ENCODE data around the gene TGM3.

The TGM3 gene

GRCh38 chr20:2340823-2341222 lies 45.0 kb downstream of the TGM3 start:
- DNase-seq, result no peak

DNA sequence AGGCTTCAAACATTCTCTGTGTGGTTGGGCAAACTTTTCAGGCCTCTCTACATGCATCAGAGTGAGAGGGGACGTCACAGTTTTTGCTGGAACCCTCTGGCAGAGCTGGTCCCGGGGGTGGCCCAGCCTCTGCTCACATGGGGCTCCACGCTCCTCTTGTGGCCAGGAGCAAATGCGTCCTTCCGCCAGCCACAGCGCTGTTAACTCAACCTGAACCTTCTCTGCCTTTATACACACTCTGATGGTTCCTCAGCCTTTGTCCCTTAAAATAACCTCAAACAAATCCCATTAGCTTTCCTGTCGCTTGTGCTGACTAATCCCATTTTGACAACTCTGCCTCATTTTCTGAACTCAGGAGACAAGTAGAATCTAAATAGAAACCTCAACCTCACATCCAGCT lies 45.5 kb downstream of the TGM3 start:
- DNase-seq, result no peak

- no peak for DNase-seq
Observed at GRCh38 chr20:2342243-2342642, 46.4 kb downstream of the TGM3 start.

- DNase-seq, result no peak
Observed at GRCh38 chr20:2346188-2346587, 50.4 kb downstream of the TGM3 start.

DNA sequence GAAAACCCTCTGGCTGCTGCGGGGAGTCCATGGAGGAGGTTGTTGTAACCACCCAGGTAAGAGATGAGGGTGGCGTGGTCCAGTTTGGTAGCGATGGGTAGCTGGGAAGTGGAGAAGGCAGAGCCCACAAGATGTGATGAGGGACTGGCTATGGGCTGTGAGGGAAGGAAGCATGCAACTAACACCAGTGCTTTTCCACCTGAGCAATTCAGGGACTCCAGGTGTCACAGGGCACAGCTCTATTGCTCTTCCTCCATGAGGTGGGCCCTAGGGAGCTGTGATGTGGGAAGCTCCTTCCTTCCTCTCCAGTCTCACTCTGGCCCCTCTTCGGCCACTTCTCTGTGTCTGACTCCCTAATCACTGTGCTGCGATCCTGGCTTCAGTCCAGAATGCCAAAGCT lies 52.5 kb downstream of the TGM3 start:
- no peak for DNase-seq

GRCh38 chr20:2349801-2350200 lies 54.0 kb downstream of the TGM3 start:
- no peak for DNase-seq

DNA sequence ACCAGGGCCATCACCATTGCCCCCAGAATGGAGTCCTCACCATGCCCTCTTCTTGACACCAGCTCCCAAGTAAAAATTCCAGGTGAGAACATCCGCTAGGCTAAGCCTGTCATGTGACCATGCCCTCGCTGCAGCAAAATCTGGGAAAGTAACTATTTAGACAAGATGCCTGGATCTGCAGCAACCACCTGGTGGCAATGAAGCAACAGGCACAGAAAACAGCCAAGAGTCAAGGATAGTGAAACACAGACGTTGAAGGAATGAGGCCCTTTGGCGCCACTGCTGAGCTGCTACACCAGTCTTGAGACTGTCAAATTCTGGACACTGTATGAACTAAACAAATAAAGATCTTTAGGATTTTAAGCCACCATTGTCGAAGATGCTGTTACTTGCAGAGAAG lies 54.8 kb downstream of the TGM3 start:
- no peak for DNase-seq

- no peak for DNase-seq
Observed at GRCh38 chr20:2353231-2353630, 57.4 kb downstream of the TGM3 start.

DNA sequence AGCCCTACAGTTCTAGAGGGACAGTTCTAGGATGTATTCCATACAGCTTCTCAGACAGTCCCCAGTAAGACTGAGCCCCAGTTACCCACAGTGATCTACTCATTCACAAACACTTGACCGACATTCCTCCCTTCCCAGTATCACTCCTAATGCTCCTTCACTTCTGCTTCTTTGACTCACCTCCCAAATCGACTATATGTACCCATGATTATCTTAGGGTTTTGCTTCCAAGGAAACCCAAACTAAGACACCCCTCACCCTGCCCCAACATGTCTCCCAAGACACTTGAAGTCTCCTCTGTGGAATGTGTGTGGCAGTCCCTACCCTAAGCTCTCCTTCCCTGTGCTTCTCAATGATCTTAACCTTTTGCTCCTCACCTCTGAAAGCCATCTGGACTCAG lies 61.3 kb downstream of the TGM3 start:
- no peak for DNase-seq

GRCh38 chr20:2358006-2358405 lies 62.2 kb downstream of the TGM3 start:
- no peak for DNase-seq

- DNase-seq, result no peak
Observed at GRCh38 chr20:2361035-2361593, 65.3 kb downstream of the TGM3 start.

- DNase-seq, result no peak
Observed at GRCh38 chr20:2363187-2363586, 67.4 kb downstream of the TGM3 start.

DNA sequence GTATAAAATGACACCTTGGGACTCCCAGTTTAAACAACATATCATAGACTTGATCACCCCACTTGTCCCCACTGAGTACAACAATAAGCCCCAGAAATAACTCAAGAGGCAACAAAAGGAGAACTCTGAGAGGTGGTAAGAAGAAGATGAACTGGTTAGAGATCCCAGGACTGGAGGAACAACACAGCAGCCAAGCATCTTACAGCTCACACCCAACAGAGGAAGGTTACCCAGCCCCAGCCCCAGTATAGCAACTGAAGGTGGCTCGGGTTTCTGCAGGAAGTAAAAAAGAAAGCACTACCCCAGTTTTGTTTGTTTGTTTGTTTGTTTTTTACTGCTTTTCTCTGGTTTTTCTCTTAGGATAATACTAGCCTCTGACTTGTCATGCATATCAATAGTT lies 67.8 kb downstream of the TGM3 start:
- DNase-seq, result no peak

DNA sequence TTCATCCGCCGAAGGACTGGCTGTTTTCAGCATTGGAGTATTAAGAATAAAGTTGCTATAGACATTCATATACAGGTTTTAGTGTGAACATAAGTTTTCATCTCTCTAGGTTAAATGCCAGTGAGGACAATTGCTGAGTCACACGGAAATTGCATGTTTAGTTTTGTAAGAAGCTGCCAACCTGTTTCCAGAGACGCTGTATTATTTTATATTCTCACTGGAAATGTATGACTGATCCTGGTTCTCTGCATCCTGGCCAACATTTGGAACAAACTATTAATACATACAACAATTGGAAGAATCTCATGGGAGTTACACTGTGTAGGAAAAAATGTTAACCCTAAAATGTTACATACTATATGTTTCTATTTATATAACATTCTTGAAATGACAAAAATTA lies 68.2 kb downstream of the TGM3 start:
- DNase-seq, result no peak

DNA sequence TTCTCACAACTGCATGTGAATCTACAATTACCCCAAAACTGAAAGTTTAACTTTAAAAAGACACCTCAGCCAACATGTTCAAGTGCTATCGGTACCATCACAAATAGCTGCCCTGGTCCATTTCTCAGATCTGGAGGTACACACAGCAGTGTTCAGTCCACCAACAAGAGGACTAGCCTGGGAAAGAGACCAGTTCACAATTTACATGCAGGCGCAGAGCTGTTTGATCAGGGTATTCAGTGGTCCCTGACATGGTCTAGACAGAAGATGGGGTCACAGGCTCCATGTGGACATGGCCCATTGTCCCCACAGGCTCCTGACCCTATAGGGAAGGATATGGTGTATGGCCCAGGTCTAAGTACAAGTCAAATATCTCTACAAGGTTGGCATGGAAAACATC lies 69.3 kb downstream of the TGM3 start:
- no peak for DNase-seq

DNA sequence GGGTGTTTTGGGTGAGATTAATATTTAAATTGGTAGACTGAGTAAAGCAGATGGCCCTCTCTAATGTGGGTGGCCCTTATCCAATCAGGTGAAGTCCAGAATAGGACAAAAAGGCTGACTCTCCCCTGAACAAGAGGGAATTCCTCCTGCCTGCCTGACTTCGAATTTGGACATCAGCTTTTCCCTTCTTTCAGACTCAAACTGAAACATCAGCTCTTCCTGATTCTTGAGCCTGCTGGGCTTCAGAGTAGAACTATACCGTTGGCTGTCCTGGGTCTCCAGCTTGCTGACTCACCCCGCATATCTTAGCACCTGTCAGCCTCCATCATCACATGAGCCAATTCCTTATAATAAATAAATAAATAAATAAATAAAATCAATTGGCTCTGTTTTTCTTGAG lies 69.9 kb downstream of the TGM3 start:
- DNase-seq, result no peak

DNA sequence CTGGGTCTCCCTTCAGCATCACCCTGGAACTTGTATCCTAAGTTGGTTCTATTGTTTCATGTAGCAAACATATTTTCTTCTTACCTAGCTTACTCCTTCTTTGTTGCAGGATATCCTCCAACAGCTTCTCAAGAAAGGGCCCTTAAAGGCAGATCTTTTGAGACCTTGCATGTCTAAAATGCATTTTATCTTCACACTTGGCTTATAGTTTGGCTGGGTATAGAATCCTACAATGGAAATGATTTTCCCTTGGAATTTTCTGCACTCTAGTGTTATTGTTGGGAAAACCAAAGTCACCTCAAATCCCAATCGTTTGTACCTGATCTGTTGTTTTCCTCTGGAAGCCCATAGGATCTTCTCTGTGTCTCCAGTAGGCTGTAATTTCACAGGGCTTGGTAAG lies 72.8 kb downstream of the TGM3 start:
- no peak for DNase-seq

GRCh38 chr20:2373098-2373497 lies 77.3 kb downstream of the TGM3 start:
- no peak for DNase-seq

GRCh38 chr20:2374346-2375125 lies 78.7 kb downstream of the TGM3 start:
- DNase-seq, result no peak

GRCh38 chr20:2378893-2379292 lies 83.1 kb downstream of the TGM3 start:
- DNase-seq, result no peak

- no peak for DNase-seq
Observed at GRCh38 chr20:2379511-2380229, 83.9 kb downstream of the TGM3 start.

- no peak for DNase-seq
Observed at GRCh38 chr20:2380601-2381000, 84.8 kb downstream of the TGM3 start, which contains the start of gene TGM6. TGM6 (plus strand) TSS chr20:2380901; CDS start chr20:2380969, 68 bp downstream.

DNA sequence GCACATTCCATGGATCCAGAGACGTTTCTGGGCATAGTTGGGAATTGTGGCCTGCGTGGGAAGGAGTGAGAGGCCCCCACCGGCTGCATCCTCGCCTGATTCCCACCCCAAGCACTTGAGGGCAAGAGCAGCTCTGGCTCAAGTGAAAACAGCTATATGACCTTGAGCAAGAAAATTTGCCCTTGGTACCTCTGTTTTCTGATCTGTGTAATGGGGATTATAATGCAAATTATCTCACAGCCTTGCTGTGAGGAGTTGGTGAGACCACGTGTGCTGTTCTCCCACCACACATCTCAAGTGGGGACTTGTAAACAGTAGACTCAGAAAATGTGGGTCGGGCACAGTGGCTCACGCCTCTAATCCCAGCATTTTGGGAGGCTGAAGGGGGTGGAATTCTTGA lies 85.5 kb downstream of the TGM3 start:
- DNase-seq, result no peak

DNA sequence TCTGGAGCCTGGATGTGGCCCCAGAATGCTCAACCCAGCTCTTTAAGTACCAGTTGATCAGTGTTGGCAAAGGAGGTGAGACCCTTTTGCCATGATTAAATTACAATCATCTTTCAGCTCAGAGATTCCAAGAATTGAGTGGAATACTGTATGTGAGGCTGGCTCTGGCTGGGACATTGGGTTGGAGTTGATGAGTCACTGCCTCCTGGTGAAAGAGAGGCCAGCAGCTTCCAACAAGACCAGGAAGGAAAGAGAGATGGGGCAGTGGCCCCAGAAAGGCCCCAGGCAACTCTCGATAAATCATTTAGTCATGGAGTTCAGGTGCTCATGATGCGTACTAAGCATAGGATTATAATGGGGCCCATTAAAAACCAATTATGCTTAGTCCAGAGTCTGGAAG lies 87.0 kb downstream of the TGM3 start:
- no peak for DNase-seq

Measured in NCI-H510A (cell line).